Nephron progenitor cell (in vitro differentiated cells): ENCODE measurements around the gene MBNL3.

Source experiments
- DNase-seq: peaks from one replicate; pipeline ENCODE4 v3.0.0; 2021
- H3K27ac Mint-ChIP-seq: 2 replicates; pipeline ENCODE4 v1.8.0; 2021; ENCODE audit warnings: mild to moderate bottlenecking, moderate library complexity, mixed read lengths
- H3K27me3 Mint-ChIP-seq: 2 replicates; pipeline ENCODE4 v1.8.0; 2021; ENCODE audit warnings: mild to moderate bottlenecking, low read depth, mixed read lengths; ENCODE audit not compliant: poor library complexity
- H3K36me3 Mint-ChIP-seq: 2 replicates; pipeline ENCODE4 v1.8.0; 2021; ENCODE audit warnings: low read depth, mixed read lengths
- H3K4me1 Mint-ChIP-seq: 2 replicates; pipeline ENCODE4 v1.8.0; 2021; ENCODE audit warnings: mixed read lengths
- H3K4me3 Mint-ChIP-seq: 2 replicates; pipeline ENCODE4 v1.8.0; 2021; ENCODE audit warnings: mild to moderate bottlenecking, moderate library complexity, mixed read lengths
- H3K9me3 Mint-ChIP-seq: 2 replicates; pipeline ENCODE4 v1.8.0; 2021; ENCODE audit warnings: mild to moderate bottlenecking, moderate library complexity, mixed read lengths
- TF ChIP-seq, protein P1 (sequence below): fragments of 200-600 bp; sonication (generic); IDR thresholded peaks from 2 replicates; pipeline ENCODE4 v1.5.0; 2021; ENCODE audit warnings: antibody characterized with exemption

MBNL3 gene

GRCh38 chrX:132401935-132402334 lies 86.9 kb downstream of the MBNL3 start:
- H3K27me3 Mint-ChIP-seq = no peaks in the 10 kb centered on the region
- H3K4me3 Mint-ChIP-seq = no peak overlapping the region
- H3K9me3 Mint-ChIP-seq = no peaks in the 10 kb centered on the region
- TF ChIP-seq, protein P1, sequence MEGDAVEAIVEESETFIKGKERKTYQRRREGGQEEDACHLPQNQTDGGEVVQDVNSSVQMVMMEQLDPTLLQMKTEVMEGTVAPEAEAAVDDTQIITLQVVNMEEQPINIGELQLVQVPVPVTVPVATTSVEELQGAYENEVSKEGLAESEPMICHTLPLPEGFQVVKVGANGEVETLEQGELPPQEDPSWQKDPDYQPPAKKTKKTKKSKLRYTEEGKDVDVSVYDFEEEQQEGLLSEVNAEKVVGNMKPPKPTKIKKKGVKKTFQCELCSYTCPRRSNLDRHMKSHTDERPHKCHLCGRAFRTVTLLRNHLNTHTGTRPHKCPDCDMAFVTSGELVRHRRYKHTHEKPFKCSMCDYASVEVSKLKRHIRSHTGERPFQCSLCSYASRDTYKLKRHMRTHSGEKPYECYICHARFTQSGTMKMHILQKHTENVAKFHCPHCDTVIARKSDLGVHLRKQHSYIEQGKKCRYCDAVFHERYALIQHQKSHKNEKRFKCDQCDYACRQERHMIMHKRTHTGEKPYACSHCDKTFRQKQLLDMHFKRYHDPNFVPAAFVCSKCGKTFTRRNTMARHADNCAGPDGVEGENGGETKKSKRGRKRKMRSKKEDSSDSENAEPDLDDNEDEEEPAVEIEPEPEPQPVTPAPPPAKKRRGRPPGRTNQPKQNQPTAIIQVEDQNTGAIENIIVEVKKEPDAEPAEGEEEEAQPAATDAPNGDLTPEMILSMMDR = no peak
- no peaks in the 10 kb centered on the region for H3K36me3 Mint-ChIP-seq
- H3K4me1 Mint-ChIP-seq = peaks cover 9% of the 10 kb centered on the region
- H3K27ac Mint-ChIP-seq = no peak overlapping the region
- no peak for DNase-seq

DNA sequence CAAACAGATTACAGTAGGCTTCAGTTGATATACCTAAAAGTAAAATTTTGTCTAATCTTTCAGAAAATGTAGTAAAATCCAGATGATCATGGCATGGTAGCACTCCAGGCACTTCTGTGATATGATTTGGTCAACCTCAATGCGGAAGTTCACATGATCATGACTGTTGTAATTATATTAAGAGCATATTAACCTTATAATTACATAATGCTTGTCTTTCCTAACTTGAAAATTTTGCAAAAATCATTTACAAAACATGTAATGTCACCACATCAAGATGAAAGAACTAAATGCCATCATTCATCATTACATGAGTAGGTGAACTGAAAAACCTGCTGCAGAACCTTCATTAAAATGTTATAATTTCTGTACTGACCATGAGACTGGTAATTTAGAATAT lies 88.1 kb downstream of the MBNL3 start:
- Mint-ChIP-seq H3K36me3 (no peaks in the 10 kb centered on the region), H3K27ac (no peak overlapping the region), H3K4me1 (peaks cover under 1% of the 10 kb centered on the region), H3K9me3 (no peaks in the 10 kb centered on the region), H3K27me3 (no peaks in the 10 kb centered on the region), H3K4me3 (no peak overlapping the region)
- no peak for DNase-seq
- TF ChIP-seq, protein P1 = no peak

DNA sequence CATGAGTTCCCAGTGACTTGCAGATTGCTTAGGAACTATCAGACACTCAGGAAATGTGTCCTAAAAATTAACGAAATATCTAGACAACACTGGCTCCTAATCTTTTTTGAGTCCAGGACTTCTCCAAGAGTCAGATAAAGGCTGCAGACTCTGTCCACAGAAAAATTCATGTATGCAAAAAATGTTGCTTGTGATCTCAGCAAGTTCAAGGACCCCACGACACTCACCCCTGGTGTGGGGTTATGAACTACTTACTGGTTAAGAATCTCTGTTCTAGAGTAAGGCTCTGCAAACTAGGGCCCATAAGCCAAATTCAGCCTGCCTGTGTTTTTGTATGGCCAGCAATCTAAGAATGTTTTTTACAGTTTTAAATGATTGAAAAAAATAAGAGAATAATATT lies 93.2 kb downstream of the MBNL3 start:
- no peak for DNase-seq
- no peaks in the 10 kb centered on the region for H3K36me3 Mint-ChIP-seq
- H3K27ac Mint-ChIP-seq = peak overlapping the region; percentile 46
- no peaks in the 10 kb centered on the region for H3K4me1 Mint-ChIP-seq
- no peak overlapping the region for H3K4me3 Mint-ChIP-seq
- TF ChIP-seq, protein P1 = no peak
- H3K9me3 Mint-ChIP-seq = no peaks in the 10 kb centered on the region
- H3K27me3 Mint-ChIP-seq = no peaks in the 10 kb centered on the region

DNA sequence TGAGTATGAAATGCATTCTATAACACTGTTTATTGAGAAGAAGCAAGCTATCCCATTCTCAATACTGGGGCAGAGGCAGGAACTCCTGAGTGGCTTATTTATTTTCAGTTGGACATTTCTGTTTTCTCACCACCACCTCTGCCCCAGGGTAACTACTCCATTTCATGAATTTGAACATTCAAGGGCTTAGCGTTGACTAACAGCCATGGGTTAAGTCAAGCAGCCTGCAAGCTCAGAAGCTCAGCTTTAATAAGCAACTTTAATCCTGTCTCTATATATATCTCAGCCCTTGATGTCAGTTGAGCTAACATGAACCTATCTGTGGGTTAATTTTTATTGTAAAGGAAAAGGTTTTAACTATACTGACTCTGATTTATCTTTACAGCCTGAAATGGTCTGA lies 93.8 kb downstream of the MBNL3 start:
- Mint-ChIP-seq H3K4me1 (no peaks in the 10 kb centered on the region), H3K27me3 (no peaks in the 10 kb centered on the region), H3K27ac (peak overlapping the region; percentile 40), H3K36me3 (no peaks in the 10 kb centered on the region), H3K9me3 (no peaks in the 10 kb centered on the region), H3K4me3 (no peak overlapping the region)
- TF ChIP-seq, protein P1 = no peak
- no peak for DNase-seq

DNA sequence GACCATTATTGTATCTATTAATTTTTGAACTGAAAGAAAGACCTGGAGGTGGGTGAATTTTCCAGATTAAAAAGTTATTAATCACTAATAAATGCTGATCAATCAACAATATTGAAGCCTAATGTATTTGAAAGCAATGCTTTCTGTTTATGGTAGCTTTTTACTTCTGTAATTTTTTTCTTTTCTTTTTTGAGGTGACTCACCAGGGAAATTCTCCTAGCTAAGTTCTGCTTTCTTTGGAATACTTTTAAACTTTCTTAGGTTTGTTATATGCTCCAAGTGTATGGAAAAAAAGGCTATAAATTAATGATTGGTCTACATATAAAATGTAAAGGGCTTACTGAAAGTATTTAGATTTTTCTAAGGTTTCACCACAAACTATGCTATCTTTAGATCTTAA lies 94.2 kb downstream of the MBNL3 start:
- TF ChIP-seq, protein P1 = no peak
- no peaks in the 10 kb centered on the region for H3K9me3 Mint-ChIP-seq
- no peak overlapping the region for H3K4me3 Mint-ChIP-seq
- H3K36me3 Mint-ChIP-seq = no peaks in the 10 kb centered on the region
- no peaks in the 10 kb centered on the region for H3K27me3 Mint-ChIP-seq
- no peak overlapping the region for H3K27ac Mint-ChIP-seq
- no peaks in the 10 kb centered on the region for H3K4me1 Mint-ChIP-seq
- no peak for DNase-seq

GRCh38 chrX:132393992-132394391 lies 94.8 kb downstream of the MBNL3 start:
- H3K4me1 Mint-ChIP-seq = peaks cover 5% of the 10 kb centered on the region
- DNase-seq = no peak
- no peaks in the 10 kb centered on the region for H3K27me3 Mint-ChIP-seq
- H3K9me3 Mint-ChIP-seq = no peaks in the 10 kb centered on the region
- peak overlapping the region; percentile 67 for H3K27ac Mint-ChIP-seq
- no peak overlapping the region for H3K4me3 Mint-ChIP-seq
- no peaks in the 10 kb centered on the region for H3K36me3 Mint-ChIP-seq
- TF ChIP-seq, protein P1 = no peak
